Measurements from ENCODE around the gene CD109. TPM values are rescaled to one million over a fixed set of nuclear protein-coding genes. Genes with fewer than 3 reads are reported as not detected.
A peak's percentile ranks its signal among the peaks of the same experiment; 100 is the strongest.

Gene CD109
- 27.1 and 29.3 TPM in 2 replicates for total RNA-seq

GRCh38 chr6:73695619-73696421, at the start of gene CD109:
Gene CD109 (plus strand): TSS chr6:73696203. CDS start chr6:73696216, 13 bp downstream.
- Mint-ChIP-seq H3K9me3 (peaks cover 3% of the 10 kb centered on the region), H3K27me3 (ENCODE audit: insufficient read depth) (peaks cover 4% of the 10 kb centered on the region), H3K4me3 (peak within 1 kb of the TSS; percentile 88), H3K4me1 (ENCODE audit: low read depth) (peaks cover 62% of the 10 kb centered on the region), H3K27ac (peak within 1 kb of the TSS; percentile 95), H3K36me3 (ENCODE audit: low read depth) (peaks cover 30% of the 10 kb centered on the region)
- peak; percentile 61 for DNase-seq (ENCODE audit: low spot score)
- intact Hi-C loops (cut with micrococcal nuclease) = loop anchor here (1.0 kb wide), 9 partner anchors 8 to 1076 kb away; partner anchors contain the start of gene EEF1A1

DNA sequence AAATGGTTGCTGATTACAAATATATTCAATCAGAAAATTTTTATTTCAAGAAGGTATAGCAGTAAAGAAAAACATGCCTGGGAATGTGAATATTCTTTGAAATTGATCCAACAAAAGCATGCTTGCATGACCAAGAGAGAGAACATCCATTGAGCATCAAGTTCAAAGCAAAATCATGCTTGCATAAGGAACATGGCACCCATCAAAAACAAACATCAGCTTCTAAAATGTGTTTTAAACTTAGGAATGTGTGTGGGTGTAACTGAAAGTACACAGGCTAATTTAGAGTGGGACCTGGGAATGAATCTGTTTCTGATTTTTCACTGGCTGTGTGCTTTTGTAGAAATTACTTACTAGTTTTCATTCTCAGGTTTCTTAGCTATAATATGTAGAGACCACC, 47.8 kb upstream of the CD109 start:
- Mint-ChIP-seq H3K36me3 (ENCODE audit: low read depth) (peaks cover 10% of the 10 kb centered on the region), H3K27me3 (ENCODE audit: insufficient read depth) (no peaks in the 10 kb centered on the region), H3K4me3 (no peak overlapping the region), H3K4me1 (ENCODE audit: low read depth) (peaks cover 20% of the 10 kb centered on the region), H3K27ac (no peak overlapping the region), H3K9me3 (no peaks in the 10 kb centered on the region)
- no peak for DNase-seq (ENCODE audit: low spot score)
- intact Hi-C loops (cut with micrococcal nuclease) = no loop called here

- Mint-ChIP-seq H3K4me1 (ENCODE audit: low read depth) (peaks cover 24% of the 10 kb centered on the region), H3K9me3 (no peaks in the 10 kb centered on the region), H3K27me3 (ENCODE audit: insufficient read depth) (no peaks in the 10 kb centered on the region), H3K4me3 (no peak overlapping the region), H3K27ac (peak overlapping the region; percentile 40), H3K36me3 (ENCODE audit: low read depth) (peaks cover 10% of the 10 kb centered on the region)
- intact Hi-C loops (cut with micrococcal nuclease) = loop anchor here (5.0 kb wide), 1 partner anchor 342 kb away; no protein-coding TSS in a partner anchor
- DNase-seq (ENCODE audit: low spot score) = no peak
Observed at GRCh38 chr6:73649783-73650182, 46.2 kb upstream of the CD109 start.

GRCh38 chr6:73652637-73653570, 43.1 kb upstream of the CD109 start:
- Mint-ChIP-seq H3K36me3 (ENCODE audit: low read depth) (peaks cover 7% of the 10 kb centered on the region), H3K9me3 (no peaks in the 10 kb centered on the region), H3K27me3 (ENCODE audit: insufficient read depth) (no peaks in the 10 kb centered on the region), H3K4me1 (ENCODE audit: low read depth) (peaks cover 25% of the 10 kb centered on the region), H3K27ac (peak overlapping the region; percentile 89), H3K4me3 (peak overlapping the region; percentile 88)
- peak; percentile 68 for DNase-seq (ENCODE audit: low spot score)
- intact Hi-C loops (cut with micrococcal nuclease) = loop anchor here (1.0 to 5.0 kb wide), 3 partner anchors 192 to 346 kb away; partner anchors contain the start of gene MTO1

- peak; percentile 84 for DNase-seq (ENCODE audit: low spot score)
- Mint-ChIP-seq H3K27ac (peak within 1 kb of the TSS; percentile 95), H3K4me3 (peak within 1 kb of the TSS; percentile 95), H3K9me3 (no peaks in the 10 kb centered on the region), H3K4me1 (ENCODE audit: low read depth) (peaks cover 25% of the 10 kb centered on the region), H3K27me3 (ENCODE audit: insufficient read depth) (no peaks in the 10 kb centered on the region), H3K36me3 (ENCODE audit: low read depth) (peaks cover 7% of the 10 kb centered on the region)
- intact Hi-C loops (cut with micrococcal nuclease) = loop anchor here (1.0 to 5.0 kb wide), 11 partner anchors 22 to 1631 kb away; partner anchors contain the start of genes EEF1A1, KHDC1, MTO1 and TMEM30A
Observed at GRCh38 chr6:73653571-73654424, 42.2 kb upstream of the CD109 start, which contains the start of gene SLC17A5. Gene SLC17A5 (minus strand): TSS chr6:73653992. CDS start chr6:73653886, 106 bp downstream.

GRCh38 chr6:73655341-73655917, 40.6 kb upstream of the CD109 start:
- H3K4me1 Mint-ChIP-seq (ENCODE audit: low read depth) = peaks cover 25% of the 10 kb centered on the region
- peak overlapping the region; percentile 73 for H3K4me3 Mint-ChIP-seq
- intact Hi-C loops (cut with micrococcal nuclease) = loop anchor here (2.0 kb wide), 2 partner anchors 393 to 1035 kb away; partner anchors contain the start of gene KHDC1
- no peak for DNase-seq (ENCODE audit: low spot score)
- peaks cover 2% of the 10 kb centered on the region for H3K36me3 Mint-ChIP-seq (ENCODE audit: low read depth)
- H3K9me3 Mint-ChIP-seq = no peaks in the 10 kb centered on the region
- H3K27ac Mint-ChIP-seq = no peak overlapping the region
- H3K27me3 Mint-ChIP-seq (ENCODE audit: insufficient read depth) = no peaks in the 10 kb centered on the region

DNA sequence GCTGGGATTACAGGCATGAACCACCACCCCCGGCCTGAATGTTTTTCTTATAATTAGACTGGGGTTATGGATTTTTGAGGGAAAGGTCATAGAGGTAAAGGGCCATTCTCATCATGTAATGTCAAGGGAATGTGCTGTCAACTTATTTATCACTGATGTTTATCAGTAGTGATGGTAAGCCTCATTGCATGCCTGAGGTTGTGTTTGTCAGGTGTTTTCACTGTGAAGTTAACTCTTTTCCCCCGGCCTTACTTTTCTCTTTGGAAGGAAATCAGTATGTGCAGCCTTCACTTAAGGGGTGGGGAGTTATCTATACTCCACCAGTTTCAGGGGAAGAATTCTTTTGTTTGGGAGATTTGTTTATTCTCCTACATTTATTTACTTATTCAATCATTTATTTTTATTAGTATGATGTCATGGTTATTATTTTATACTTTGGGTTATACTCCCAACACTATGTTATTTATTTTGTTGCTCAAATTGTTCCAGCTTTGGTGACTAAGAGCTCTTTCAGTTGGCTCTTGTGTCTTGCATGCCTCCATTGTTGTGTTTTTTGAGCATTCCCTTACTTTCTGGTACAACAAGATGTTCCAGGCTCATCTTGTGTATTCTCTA, 39.4 kb upstream of the CD109 start:
- DNase-seq (ENCODE audit: low spot score) = no peak
- Mint-ChIP-seq H3K9me3 (no peaks in the 10 kb centered on the region), H3K27me3 (ENCODE audit: insufficient read depth) (no peaks in the 10 kb centered on the region), H3K4me1 (ENCODE audit: low read depth) (peaks cover 25% of the 10 kb centered on the region), H3K36me3 (ENCODE audit: low read depth) (no peaks in the 10 kb centered on the region), H3K27ac (no peak overlapping the region), H3K4me3 (no peak overlapping the region)
- intact Hi-C loops (cut with micrococcal nuclease) = no loop called here

DNA sequence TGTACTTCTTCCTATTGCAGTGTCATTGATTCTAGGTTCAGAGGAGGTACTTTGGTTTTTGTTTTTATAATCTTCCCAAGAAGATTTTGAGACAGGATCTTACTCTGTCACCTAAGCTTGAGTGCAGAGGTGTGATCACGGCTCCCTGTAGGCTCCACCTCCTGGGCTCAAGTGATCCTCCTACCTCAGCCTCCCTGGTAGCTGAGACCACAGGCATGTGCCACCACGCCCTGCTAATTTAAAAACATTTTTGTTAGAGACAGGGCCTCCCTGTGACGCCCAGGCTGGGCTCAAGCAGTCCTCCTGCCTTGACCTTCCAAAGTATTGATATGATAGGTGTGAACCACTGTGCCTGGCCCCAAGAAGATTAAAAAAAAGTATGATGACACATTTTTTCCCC, 38.8 kb upstream of the CD109 start:
- H3K4me1 Mint-ChIP-seq (ENCODE audit: low read depth) = peaks cover 25% of the 10 kb centered on the region
- intact Hi-C loops (cut with micrococcal nuclease) = no loop called here
- H3K9me3 Mint-ChIP-seq = no peaks in the 10 kb centered on the region
- no peak overlapping the region for H3K27ac Mint-ChIP-seq
- H3K27me3 Mint-ChIP-seq (ENCODE audit: insufficient read depth) = no peaks in the 10 kb centered on the region
- no peaks in the 10 kb centered on the region for H3K36me3 Mint-ChIP-seq (ENCODE audit: low read depth)
- DNase-seq (ENCODE audit: low spot score) = no peak
- no peak overlapping the region for H3K4me3 Mint-ChIP-seq

- peaks cover 7% of the 10 kb centered on the region for H3K27me3 Mint-ChIP-seq (ENCODE audit: insufficient read depth)
- H3K4me1 Mint-ChIP-seq (ENCODE audit: low read depth) = peaks cover 23% of the 10 kb centered on the region
- H3K36me3 Mint-ChIP-seq (ENCODE audit: low read depth) = no peaks in the 10 kb centered on the region
- no peaks in the 10 kb centered on the region for H3K9me3 Mint-ChIP-seq
- no peak overlapping the region for H3K27ac Mint-ChIP-seq
- intact Hi-C loops (cut with micrococcal nuclease) = no loop called here
- no peak overlapping the region for H3K4me3 Mint-ChIP-seq
- DNase-seq (ENCODE audit: low spot score) = no peak
Observed at GRCh38 chr6:73664701-73665100, 31.3 kb upstream of the CD109 start.

GRCh38 chr6:73665686-73666319, 30.2 kb upstream of the CD109 start:
- DNase-seq (ENCODE audit: low spot score) = no peak
- intact Hi-C loops (cut with micrococcal nuclease) = no loop called here
- peak overlapping the region; percentile 19 for H3K27ac Mint-ChIP-seq
- no peaks in the 10 kb centered on the region for H3K9me3 Mint-ChIP-seq
- no peaks in the 10 kb centered on the region for H3K36me3 Mint-ChIP-seq (ENCODE audit: low read depth)
- H3K4me1 Mint-ChIP-seq (ENCODE audit: low read depth) = peaks cover 23% of the 10 kb centered on the region
- no peak overlapping the region for H3K4me3 Mint-ChIP-seq
- H3K27me3 Mint-ChIP-seq (ENCODE audit: insufficient read depth) = peaks cover 13% of the 10 kb centered on the region

- H3K27me3 Mint-ChIP-seq (ENCODE audit: insufficient read depth) = peaks cover 13% of the 10 kb centered on the region
Observed at GRCh38 chr6:73666393-73666792, 29.6 kb upstream of the CD109 start.

More at GRCh38 chr6:73666393-73666792, 29.6 kb upstream of the CD109 start:
- intact Hi-C loops (cut with micrococcal nuclease) = no loop called here
- no peak overlapping the region for H3K27ac Mint-ChIP-seq
- H3K9me3 Mint-ChIP-seq = no peaks in the 10 kb centered on the region
- no peak for DNase-seq (ENCODE audit: low spot score)
- H3K4me1 Mint-ChIP-seq (ENCODE audit: low read depth) = peaks cover 23% of the 10 kb centered on the region
- H3K4me3 Mint-ChIP-seq = no peak overlapping the region
- no peaks in the 10 kb centered on the region for H3K36me3 Mint-ChIP-seq (ENCODE audit: low read depth)
